Astrocyte of the spinal cord (primary cell): Measurements from ENCODE around the gene SLC29A3.

ENCODE experiments used
- DNase-seq: peaks from one replicate; pipeline ENCODE4 v3.0.0; 2011; ENCODE audit warnings: low read depth, low spot score
- H3K4me3 ChIP-seq: 2 replicates; pipeline ENCODE4 v1.5.1; 2011; ENCODE audit warnings: low read depth, mild to moderate bottlenecking, low read length, moderate library complexity
- in situ Hi-C: cut with HindIII; loops from 2 replicates; pipeline ENCODE4 v1.10.0; 2017; ENCODE audit warnings: low sequenced_read_pairs
- TF ChIP-seq, protein P1 (sequence below): IDR thresholded peaks from 2 replicates; pipeline ENCODE4 v1.5.1; 2012; ENCODE audit warnings: low read depth, mild to moderate bottlenecking, low read length, inconsistent platforms

Gene SLC29A3

DNA sequence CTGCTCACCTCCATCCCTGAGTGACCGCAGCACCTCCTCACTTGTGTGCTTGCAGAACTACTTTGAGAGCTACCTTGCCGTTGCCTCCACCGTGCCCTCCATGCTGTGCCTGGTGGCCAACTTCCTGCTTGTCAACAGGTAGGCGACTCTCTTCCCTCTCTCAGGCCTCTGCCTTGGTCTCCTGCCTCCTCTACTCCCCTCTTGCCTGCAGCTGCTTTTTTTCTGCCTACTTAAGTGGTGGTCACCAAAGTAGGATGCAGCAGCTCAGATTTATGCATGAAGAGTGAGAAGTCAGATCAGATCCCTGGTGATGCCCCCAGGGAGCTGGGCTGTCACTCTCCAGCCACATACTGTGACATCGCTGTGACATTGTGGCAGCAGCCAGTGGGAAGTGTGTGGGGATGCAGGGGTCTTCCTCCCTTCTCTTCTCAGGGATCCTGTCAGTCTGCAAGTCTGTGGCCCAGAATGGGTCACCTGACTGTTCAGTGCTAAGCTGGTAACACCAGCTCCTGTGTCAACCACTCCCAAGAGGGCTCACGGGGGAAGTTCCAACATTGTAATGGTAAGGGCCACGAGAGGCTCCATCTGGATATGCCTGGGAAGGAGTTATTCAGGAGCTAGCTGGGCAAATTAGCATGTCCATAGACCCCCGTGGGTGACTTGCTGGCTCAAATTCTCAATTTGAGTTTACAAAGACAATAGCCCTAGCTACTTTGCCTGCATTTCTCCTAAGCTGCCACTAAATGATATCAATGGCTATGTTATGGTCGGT lies 25.3 kb downstream of the SLC29A3 start:
- TF ChIP-seq, protein P1, sequence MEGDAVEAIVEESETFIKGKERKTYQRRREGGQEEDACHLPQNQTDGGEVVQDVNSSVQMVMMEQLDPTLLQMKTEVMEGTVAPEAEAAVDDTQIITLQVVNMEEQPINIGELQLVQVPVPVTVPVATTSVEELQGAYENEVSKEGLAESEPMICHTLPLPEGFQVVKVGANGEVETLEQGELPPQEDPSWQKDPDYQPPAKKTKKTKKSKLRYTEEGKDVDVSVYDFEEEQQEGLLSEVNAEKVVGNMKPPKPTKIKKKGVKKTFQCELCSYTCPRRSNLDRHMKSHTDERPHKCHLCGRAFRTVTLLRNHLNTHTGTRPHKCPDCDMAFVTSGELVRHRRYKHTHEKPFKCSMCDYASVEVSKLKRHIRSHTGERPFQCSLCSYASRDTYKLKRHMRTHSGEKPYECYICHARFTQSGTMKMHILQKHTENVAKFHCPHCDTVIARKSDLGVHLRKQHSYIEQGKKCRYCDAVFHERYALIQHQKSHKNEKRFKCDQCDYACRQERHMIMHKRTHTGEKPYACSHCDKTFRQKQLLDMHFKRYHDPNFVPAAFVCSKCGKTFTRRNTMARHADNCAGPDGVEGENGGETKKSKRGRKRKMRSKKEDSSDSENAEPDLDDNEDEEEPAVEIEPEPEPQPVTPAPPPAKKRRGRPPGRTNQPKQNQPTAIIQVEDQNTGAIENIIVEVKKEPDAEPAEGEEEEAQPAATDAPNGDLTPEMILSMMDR: no peak
- H3K4me3 ChIP-seq: no peak overlapping the region
- no peak for DNase-seq
- in situ Hi-C loops: no loop called here

DNA sequence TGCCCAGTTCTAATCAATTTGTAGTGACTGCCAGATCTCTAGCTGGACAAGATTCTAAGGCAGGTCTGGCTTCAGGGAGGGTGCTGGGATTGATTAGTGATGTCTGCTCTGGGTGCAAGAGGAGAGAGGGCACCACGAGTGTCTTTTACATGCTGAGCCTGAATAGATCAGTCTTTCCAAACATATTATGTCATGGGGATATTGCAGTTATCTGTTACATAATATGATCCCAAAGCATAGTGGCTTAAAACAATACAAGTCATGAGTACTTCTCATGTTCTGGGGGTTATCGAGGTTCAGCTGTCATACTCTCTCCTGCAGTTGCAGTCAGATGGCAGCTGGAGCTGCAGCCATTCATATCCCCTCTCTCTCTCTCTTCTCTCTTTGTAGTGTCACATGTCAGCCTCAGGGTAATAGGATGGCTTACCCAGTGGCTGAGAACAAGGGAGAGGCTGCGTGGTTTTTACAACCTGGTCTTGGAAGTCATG lies 26.0 kb downstream of the SLC29A3 start:
- no peak for DNase-seq
- in situ Hi-C loops: no loop called here
- H3K4me3 ChIP-seq: no peak overlapping the region
- TF ChIP-seq, protein P1: no peak

DNA sequence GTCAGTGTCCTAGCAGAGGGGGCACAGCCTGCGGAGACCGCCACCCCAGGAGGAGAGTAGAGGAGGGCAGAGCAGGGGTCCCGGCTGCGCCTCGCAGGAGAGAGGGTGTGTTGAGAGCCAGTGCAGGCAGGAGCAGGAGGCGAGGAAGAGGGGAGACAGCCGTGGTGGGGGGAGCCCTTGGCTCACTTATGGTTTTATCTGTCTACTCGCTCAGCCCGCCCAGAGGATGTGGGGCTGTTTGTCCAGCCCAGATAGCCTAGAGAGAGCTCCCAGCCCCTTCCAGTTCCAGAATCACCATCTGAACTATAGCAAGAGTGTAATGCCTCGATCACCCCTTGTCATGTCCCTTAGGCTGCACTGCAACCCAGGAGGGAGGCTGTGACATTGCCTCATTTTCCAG lies 26.6 kb downstream of the SLC29A3 start:
- no peak overlapping the region for H3K4me3 ChIP-seq
- in situ Hi-C loops: no loop called here
- DNase-seq: no peak
- TF ChIP-seq, protein P1: no peak

DNA sequence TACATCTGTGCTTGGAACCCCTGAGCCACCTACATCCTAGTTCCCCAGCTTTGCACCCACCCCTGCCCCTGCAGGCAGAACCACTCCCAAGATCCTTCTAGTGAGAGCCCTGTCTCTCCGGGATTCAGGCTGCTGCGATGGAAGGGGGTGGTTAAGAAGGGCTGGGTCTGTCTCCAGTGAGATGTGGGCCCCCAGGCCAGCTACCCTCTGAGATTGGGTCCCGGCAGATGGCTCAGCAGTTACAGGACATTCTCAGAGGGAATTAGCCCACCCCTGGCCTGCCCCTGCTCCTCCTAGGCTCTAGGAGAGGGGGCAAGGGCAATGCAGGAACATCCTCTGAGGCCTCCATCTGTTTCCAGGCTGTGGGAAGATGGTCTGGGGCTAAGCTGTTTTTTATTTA lies 27.7 kb downstream of the SLC29A3 start:
- no peak overlapping the region for H3K4me3 ChIP-seq
- TF ChIP-seq, protein P1: no peak
- in situ Hi-C loops: no loop called here
- DNase-seq: no peak

DNA sequence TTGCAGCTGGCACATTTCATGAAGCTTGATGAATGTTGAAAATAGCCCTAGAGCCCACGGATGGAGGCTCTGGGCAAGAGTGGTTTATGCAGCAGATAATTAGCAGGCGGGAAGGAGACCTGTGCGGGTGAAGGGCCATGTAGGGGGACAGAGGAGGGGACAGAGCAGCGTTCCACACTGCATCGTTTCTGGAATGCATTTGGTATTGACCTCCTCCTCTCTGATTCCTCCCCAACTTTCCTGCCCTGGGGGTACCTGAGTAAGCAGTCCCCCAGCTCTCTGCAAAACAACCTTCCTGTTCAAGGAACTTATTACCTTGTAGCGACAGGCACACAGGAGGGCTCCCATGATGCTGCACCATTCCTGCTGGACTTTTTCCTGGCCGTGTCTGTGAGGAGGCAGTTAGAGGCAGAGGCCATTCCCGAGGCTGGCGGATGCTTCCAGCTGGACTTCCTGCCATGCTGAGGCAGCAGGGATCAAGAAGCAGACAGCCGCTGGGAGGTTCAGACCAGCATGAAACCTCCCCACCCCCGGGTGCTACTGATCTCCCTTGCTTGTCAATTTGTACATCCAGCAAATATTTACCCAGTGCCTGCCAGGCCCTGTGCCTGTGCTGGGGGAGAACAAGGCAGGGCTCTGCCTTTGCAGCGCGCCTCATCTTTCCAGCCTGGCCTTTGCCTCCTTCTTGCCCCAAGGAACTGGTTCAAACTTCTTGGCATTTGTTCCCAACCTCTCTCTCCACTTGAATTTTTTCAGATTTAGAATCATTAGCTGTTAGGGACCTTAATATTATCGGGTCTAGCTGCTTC lies 28.7 kb downstream of the SLC29A3 start:
- H3K4me3 ChIP-seq: no peak overlapping the region
- in situ Hi-C loops: no loop called here
- TF ChIP-seq, protein P1: no peak
- no peak for DNase-seq

DNA sequence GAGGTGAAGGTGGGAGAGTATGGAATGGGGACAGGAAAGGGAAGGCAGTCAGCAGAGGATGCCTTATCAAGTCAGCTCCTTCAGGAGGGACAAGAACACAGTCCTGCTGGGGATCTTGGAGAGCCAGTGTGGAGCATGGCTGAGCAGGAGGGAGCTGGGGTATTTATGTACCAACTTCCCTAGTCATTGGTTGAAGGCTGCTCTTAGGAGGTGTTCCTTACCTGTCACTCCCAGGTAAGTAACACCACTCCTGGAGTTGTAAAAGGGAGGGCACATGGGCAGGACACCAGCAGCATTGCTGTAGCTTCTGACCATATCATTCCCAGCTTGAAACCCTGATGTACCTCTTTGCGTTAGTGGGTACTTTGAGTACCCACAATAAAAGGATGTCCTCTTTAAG lies 29.8 kb downstream of the SLC29A3 start:
- H3K4me3 ChIP-seq: no peak overlapping the region
- TF ChIP-seq, protein P1: no peak
- no peak for DNase-seq
- in situ Hi-C loops: no loop called here
